ENCODE measurements around the gene DRC7.
"Not testable (repeated sequence)": the region's sequence is repeated elsewhere in the genome, so short reads cannot be mapped to it uniquely, and the experiment has no call there.

The DRC7 gene

DNA sequence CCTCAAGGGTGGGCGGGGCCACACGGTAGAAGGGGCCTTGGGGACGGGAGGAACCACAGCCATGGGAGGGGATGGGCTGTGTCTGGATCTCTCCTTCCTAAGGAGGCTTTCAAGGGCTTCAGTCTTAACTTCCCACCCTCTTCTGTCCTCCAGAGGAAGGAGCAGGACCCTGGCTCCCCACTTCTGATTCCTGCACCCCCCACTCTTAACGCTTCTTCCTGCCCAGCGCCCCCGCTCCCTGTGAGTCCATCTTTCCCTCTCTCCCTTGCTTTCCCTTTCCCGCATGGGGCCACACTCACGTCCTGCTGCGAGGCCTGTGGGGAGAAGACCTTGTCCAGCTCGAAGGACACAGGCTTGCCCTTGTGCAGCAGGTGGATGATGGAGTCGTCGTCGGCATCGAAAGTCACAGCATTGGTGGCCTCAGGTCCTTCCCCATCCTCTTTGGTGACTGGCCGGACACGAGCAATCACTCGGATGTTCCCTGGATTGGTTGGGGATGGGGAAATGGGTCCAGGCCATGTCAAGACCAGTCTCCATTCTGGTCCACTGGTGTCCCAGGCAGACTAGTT is 70.6 kb downstream of the DRC7 start:
- DNase-seq: no peak

DNA sequence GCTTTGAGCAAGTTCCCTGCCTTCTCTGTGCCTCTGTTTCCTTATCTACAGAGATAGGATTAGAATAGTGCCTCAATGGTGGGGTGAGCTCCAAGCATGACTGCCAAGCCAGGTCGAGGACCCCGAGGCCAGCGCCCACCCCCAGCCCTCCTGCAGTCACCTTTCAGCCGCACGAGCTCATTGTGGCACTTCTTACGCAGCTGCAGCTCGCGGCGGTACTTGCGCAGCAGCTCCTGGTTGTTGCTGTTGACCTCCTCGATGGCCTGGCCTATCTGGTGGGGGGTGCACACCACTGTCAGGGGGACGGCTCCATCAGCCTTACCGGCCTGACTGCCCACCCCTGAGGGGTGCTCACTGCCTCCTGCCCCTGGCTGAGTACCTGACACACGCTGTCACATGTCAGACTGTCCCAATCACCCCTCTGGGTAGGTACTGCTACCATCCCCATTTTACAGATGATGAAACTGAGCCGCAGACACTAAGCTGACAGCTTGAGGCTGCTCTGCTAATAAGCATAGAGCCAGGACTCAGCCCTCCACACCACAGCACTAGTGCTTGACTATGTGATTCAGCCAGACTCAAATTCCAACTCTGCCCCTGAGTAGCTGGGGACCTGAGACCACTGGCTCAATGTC is 72.2 kb downstream of the DRC7 start:
- no peak for DNase-seq

DNA sequence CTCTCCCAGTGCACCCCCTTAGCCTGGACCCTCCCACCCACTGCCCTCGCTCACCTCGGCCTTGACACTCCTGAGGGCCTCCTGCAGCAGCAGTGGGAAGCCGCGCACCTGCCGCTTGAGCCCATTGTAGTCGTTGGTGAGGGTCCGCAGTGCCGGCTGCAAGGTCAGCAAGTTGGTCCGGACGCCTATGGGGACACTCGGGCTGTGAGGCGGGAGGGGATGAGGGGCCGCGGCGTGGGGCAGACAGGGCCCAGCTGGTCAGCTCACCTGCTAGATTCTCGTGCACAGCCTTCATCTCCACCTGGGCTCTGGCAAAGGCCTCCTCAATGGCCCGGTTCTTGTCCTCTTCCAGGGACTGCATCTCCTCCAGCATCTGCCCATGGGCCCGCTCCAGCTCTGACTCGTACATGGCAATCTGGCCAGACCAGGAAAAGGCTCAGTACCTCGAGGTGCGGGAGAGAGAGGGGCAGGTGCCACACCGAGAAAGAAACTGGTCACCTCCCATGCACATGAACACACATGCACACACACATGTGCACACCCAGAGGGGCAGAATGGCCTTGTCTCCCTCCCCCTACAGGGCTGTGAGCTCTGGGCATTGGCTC is 75.0 kb downstream of the DRC7 start:
- no peak for DNase-seq

DNA sequence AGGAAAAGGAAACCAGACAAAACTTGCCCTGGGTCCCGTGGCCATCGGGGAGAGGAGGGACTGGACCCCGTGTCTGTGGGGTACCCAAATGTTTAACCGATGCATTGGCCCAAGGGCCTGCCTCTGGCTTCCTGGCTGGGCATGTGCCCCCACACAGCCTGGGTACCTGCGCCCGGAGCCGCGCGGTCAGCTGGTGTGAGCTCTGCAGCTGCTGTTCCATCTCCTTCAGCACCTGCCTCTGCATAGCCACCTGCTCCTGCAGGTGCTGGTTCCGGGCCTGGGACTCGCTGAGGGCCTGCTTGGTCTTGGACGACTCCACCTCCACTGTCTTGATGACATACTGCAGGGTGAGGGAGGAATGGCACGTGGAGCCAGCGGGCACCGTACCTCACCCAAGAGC is 75.8 kb downstream of the DRC7 start:
- no peak for DNase-seq

DNA sequence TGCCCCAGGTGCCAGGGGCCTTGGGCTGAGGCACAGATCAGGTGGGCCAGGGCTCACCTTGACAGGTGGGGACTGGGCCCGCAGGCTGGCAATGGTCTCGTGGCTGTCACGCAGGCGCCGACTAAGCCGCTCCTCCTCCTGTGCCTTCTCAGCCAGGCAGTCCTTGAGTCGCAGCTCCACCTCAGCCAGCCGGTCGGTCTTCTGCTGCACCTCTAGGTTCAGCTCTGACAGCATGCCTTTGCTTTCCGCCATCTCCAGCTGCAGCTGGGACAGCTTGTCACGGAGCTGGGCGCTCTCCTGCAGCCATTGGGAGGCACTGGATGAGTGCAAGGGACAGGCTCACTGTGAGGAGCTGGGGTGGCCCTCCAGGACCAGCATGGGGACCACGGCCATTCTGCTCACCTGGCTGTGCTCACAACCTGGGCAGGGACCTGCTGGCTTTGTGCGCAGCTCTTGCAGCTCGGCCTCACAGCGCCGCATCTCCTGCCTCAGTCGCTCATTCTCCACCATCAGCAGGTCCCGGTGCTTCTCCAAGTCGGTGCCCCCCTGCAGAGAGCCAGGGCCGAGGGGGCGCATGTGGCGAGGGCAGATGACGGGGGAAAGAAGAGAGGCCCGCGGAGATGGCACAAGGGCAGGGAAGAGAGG is 76.7 kb downstream of the DRC7 start:
- DNase-seq: no peak

DNA sequence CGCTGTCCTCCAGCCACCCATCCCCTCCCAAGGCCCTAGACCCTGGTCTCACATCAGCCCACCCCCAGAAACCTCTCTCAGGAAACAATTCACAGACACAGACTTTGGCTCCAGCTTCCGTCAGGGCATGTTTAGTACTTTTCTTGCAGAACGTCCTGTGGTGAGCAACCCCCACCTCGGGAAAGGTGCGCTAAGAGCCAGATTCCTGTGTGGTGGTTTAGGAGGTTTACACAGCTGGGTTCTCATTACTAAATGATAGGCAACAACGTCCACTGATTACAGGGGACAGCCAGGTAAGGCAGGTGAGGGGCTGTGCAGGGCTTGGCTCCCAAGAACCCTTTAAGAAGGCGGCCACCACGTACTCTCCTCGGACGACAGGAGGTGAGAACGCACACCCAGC is 78.4 kb downstream of the DRC7 start:
- no peak for DNase-seq

DNA sequence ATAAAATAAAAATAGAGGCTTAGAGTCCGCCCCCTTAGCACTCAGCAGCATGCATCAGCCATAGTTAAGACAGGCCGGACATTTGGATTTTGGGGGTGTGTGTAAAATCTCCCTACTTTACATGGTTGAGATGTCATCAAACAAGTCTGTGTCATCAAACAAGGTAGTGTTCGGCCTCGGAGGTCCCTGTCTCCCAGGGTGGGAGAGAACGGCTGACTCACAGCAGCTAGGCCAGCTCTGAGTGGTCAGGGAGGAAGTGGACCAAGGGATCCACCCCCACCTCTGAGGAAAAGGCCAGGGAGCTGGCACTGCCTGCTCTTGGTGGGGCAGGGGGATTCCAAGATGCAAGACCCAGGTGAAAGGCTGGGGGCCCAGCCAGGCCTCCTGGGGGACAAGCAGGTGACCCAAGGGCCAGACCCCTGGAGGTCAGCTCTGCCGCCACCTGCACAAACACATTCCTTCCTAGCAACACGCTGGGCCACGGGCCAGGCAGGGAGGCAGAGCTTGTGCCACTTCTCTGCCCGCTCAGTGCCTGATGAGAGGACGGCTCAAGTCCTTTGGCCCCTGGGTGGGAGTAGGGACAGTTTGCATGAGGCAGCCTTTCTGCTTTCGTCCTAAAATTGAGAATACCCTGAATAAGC is 79.2 kb downstream of the DRC7 start:
- DNase-seq: no peak

DNA sequence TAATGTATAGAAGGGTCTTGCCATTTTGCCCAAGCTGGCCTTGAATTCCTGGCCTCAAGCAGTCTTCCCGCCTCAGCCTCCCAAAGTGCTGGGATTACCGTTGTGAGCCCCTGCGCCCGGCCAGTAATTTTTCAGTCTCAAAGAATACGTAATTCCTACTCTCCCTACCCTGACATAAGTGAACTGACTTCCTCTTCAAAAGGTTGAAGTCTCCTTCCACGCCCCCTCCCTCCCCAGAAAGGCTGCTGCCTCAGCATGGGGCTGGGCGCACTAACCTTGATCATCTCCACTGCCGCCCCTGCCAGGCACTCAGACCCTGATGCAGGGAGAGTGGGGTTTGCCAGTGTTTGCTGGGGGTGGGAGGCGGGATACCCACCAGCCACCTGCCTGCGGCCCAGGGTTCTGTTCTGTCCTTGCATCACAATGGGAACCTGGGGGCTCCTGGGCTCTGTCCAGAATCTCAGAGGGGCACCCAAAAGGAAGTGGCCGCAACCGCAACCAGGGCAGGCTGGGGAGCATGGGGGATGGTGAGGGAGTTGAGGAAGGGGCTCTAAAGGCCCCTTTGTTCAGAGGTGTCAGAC is 80.2 kb downstream of the DRC7 start:
- DNase-seq: no peak

DNA sequence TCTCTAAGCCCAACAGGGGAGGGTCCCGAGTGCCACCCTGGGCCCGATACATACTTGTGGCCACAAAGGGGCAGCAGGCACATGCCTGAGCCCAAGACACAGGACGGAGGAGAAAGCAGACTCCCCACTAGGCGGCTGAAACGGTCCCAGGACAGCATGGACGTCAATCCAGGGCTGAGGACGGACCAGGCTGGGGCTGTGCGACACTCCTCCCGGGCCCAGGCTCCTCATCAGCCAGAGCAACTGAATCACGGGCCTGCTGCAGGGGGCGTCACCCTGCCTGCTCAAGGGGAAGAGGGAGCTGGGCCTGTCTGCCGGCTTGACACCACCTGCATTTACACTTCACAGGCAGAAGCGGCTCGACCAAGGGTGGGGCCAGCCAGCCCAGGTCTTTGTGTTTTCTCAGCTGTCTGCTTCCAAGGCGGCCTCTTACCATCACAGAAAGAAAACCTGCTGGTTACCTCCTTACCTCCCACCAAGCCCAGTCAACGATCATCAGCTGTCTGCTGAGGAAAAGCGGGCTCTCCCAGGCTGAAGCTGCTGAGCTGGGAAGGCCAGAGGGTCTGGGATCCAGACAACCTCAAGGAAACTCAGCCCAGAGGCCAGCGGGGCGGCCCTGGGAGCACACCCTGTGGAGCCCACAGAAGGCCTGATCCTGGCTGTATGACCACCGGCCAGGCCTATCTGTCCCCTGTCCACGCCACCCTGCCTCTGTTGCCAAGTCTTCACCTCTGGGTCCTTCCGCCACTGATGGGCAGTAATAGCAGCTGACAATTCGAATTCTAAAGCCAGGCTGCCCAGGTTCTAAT is 81.3 kb downstream of the DRC7 start:
- no peak for DNase-seq

DNA sequence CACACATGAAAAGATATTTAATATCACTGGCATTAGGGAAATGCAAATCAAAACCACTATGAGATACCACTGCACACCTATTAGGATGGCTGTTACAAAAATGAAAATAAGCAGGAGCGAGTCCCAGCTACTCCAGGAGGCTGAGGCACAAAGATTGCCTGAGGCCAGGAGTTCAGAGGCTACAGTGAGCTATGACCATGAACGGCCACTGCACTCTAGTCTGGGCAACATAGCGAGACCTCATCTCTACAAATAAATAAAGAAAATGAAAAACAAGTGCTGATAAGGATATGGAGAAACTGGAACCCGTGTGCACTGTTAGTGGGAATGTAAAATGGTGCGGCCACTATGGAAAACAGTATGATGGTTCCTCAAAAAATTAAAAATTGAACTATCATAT is 84.1 kb downstream of the DRC7 start:
- no peak for DNase-seq

DNA sequence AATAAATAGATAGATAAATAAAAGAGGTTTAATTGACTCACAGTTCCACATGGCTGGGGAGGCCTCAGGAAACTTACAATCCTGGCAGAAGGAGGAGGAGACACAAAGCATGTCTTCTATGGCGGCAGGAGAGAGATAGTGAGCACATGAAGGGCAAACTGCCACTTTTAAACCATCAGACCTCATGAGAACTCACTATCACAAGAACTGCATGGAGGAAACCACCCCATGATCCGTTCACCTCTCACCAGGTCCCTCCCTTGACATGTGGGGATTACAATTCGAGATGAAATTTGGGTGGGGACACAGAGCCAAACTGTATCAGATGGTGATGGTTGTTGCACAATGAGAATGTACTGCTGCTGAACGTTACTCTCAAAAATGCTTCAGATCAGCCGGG is 85.2 kb downstream of the DRC7 start:
- not testable (repeated sequence) for DNase-seq

DNA sequence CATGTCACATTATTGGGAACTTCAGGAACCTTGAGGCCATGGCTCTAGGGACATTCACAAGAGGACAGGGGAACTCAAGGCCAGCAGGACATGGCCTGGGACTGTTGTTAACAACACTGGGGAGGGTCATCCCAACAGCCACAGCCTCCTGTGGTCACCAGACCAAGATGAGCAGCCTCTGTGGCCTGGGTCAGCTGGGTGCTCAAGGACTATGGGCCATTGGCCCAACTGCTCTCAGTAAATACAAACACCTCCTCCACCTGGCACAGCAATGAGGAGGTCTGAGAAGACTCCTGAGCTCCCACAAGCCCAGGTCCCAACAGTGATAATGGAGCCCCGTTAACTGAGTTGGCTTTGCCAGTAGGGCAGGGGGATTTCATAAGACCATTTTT is 86.7 kb downstream of the DRC7 start:
- DNase-seq: no peak

Data from CD4-positive, alpha-beta T cell treated with Interleukin-12 subunit alpha and Interleukin-12 subunit beta, for 1 hour (primary cell).